SK-N-SH (cell line): Measurements from ENCODE around the gene APOBEC2. TPM values are rescaled to one million over a fixed set of nuclear protein-coding genes. Genes with fewer than 3 reads are reported as not detected.

Source experiments
- CTCF ChIA-PET: fragments of 300-600, 350-600 bp; formaldehyde crosslinking; extraction: SDS; loops from one replicate; lab custom pipeline; 2021; lab: Yijun Ruan, JAX
- POLR2A ChIA-PET: fragments of 350-600 bp; sonication (Branson Sonifier 250); formaldehyde crosslinking; extraction: SDS; loops from one replicate; lab custom pipeline; 2020; ENCODE audit warnings: antibody characterized with exemption, inconsistent platforms; lab: Yijun Ruan, JAX
- DNase-seq: peaks from one replicate; pipeline ENCODE4 v3.0.0; 2012
- H2AFZ ChIP-seq: fragments of 200-600 bp; sonication (generic); 2 replicates; pipeline ENCODE4 v1.8.1; 2016; ENCODE audit warnings: antibody characterized with exemption, mild to moderate bottlenecking, low read depth
- H3F3A ChIP-seq: fragments of 200-600 bp; sonication (generic); replicated peaks from 2 replicates; pipeline ENCODE3; 2016; ENCODE audit warnings: antibody characterized with exemption, mild to moderate bottlenecking; ENCODE audit not compliant: insufficient read depth
- H3K27ac ChIP-seq, 2 experiments: fragments of 200-500 bp in 1 of 2; fragments of 200-600 bp in 1 of 2; sonication (Bioruptor generic) in 1 of 2; sonication (generic), shearing (Covaris generic) in 1 of 2; 2 replicates each; pipeline versions ENCODE4 v1.5.1 to v1.6.1; 2014 to 2016; ENCODE audit warnings: low read depth in 2 of 2, inconsistent platforms in 1 of 2, low read length in 1 of 2, mild to moderate bottlenecking in 1 of 2, mixed read lengths in 1 of 2
- H3K27me3 ChIP-seq: fragments of 200-600 bp; sonication (generic), shearing (Covaris generic); 2 replicates; pipeline ENCODE4 v1.6.1; 2016; ENCODE audit warnings: mixed run types; ENCODE audit not compliant: insufficient read depth
- H3K36me3 ChIP-seq, 2 experiments: fragments of 200-500 bp in 1 of 2; fragments of 200-600 bp in 1 of 2; sonication (Bioruptor generic) in 1 of 2; sonication (generic) in 1 of 2; replicated peaks in 1 of 2; 2 replicates each; pipeline versions ENCODE3 to v1.5.1; 2014 to 2016; ENCODE audit warnings: low read length in 1 of 2, mild to moderate bottlenecking in 1 of 2; ENCODE audit not compliant: insufficient read depth in 2 of 2, control insufficient read depth in 1 of 2
- H3K4me1 ChIP-seq, 2 experiments: fragments of 200-500 bp in 1 of 2; fragments of 200-600 bp in 1 of 2; sonication (Bioruptor generic) in 1 of 2; sonication (generic), shearing (Covaris generic) in 1 of 2; 2 replicates each; pipeline versions ENCODE4 v1.5.1 to v1.6.1; 2014 to 2016; ENCODE audit warnings: low read depth in 1 of 2, low read length in 1 of 2, mixed run types in 1 of 2; ENCODE audit not compliant: insufficient read depth in 2 of 2, control insufficient read depth in 1 of 2
- H3K4me2 ChIP-seq: fragments of 200-600 bp; sonication (generic), shearing (Covaris generic); 2 replicates; pipeline ENCODE4 v1.6.1; 2017; ENCODE audit warnings: mixed run types
- H3K4me3 ChIP-seq, 2 experiments: fragments of 200-500 bp in 1 of 2; fragments of 200-600 bp in 1 of 2; sonication (Bioruptor generic) in 1 of 2; sonication (generic), shearing (Covaris generic) in 1 of 2; 2 replicates each; pipeline versions ENCODE4 v1.5.1 to v1.8.1; 2014 to 2016; ENCODE audit warnings: low read depth in 2 of 2, inconsistent platforms in 1 of 2, low read length in 1 of 2, mild to moderate bottlenecking in 1 of 2, mixed read lengths in 1 of 2, moderate library complexity in 1 of 2
- H3K79me2 ChIP-seq: fragments of 200-600 bp; sonication (generic); 2 replicates; pipeline ENCODE4 v1.8.1; 2017; ENCODE audit warnings: mild to moderate bottlenecking; ENCODE audit not compliant: insufficient read depth
- H3K9ac ChIP-seq: fragments of 200-600 bp; sonication (generic); 2 replicates; pipeline ENCODE4 v1.6.1; 2017; ENCODE audit warnings: mixed run types
- H3K9me2 ChIP-seq: fragments of 200-600 bp; sonication (generic); 2 replicates; pipeline ENCODE4 v1.6.1; 2017; ENCODE audit warnings: mixed run types
- H3K9me3 ChIP-seq: fragments of 200-600 bp; sonication (generic); 2 replicates; pipeline ENCODE4 v1.6.1; 2017; ENCODE audit warnings: mixed run types, mild to moderate bottlenecking, moderate library complexity
- H4K20me1 ChIP-seq: fragments of 200-600 bp; sonication (generic); 2 replicates; pipeline ENCODE4 v1.6.1; 2017; ENCODE audit warnings: mild to moderate bottlenecking, mixed run types; ENCODE audit not compliant: insufficient read depth
- CHD2 ChIP-seq: fragments of 150-350 bp; IDR thresholded peaks from 2 replicates; pipeline ENCODE4 v1.6.1; 2018; ENCODE audit warnings: low read length; ENCODE audit not compliant: partially characterized antibody
- EP300 ChIP-seq, 2 experiments: IDR thresholded peaks; 2 replicates each; pipeline versions ENCODE4 v1.4.0 to v1.6.1; 2012; ENCODE audit warnings: borderline replicate concordance in 1 of 2, low read depth in 1 of 2, low read length in 1 of 2
- EZH2phosphoT487 ChIP-seq: fragments of 200-600 bp; sonication (generic); IDR thresholded peaks from 2 replicates; pipeline ENCODE4 v1.6.1; 2017; ENCODE audit warnings: low read depth, mixed run types, mild to moderate bottlenecking, antibody characterized with exemption, moderate library complexity, borderline replicate concordance
- GABPA ChIP-seq: IDR thresholded peaks from 2 replicates; pipeline ENCODE4 v1.4.0; 2012; ENCODE audit warnings: low read depth, mild to moderate bottlenecking
- GATA2 ChIP-seq: sonication (generic); formaldehyde crosslinking; IDR thresholded peaks from 2 replicates; pipeline ENCODE4 v1.5.0; 2020; ENCODE audit warnings: mild to moderate bottlenecking, missing genetic modification reagents
- IRF3 ChIP-seq: fragments of 150-350 bp; IDR thresholded peaks from 2 replicates; pipeline ENCODE4 v1.6.1; 2016; ENCODE audit warnings: mild to moderate bottlenecking, low read depth, low read length
- MXI1 ChIP-seq: IDR thresholded peaks from 2 replicates; pipeline ENCODE4 v1.6.1; 2012; ENCODE audit warnings: mild to moderate bottlenecking, low read depth, low read length, improper control_type of control experiment
- POLR2AphosphoS5 ChIP-seq: IDR thresholded peaks from 2 replicates; pipeline ENCODE4 v1.6.1; 2012; ENCODE audit warnings: low read depth, low read length
- SMC3 ChIP-seq: IDR thresholded peaks from 2 replicates; pipeline ENCODE4 v1.6.1; 2012; ENCODE audit warnings: low read depth, low read length, improper control_type of control experiment
- TAF1 ChIP-seq: IDR thresholded peaks from 2 replicates; pipeline ENCODE4 v1.6.1; 2012; ENCODE audit warnings: low read depth, mild to moderate bottlenecking, low read length, moderate library complexity, borderline replicate concordance
- TCF12 ChIP-seq: IDR thresholded peaks from 2 replicates; pipeline ENCODE4 v1.4.0; 2012
- TEAD4 ChIP-seq: IDR thresholded peaks from 2 replicates; pipeline ENCODE4 v1.4.0; 2012; ENCODE audit warnings: mild to moderate bottlenecking, borderline replicate concordance; ENCODE audit not compliant: insufficient read depth
- YY1 ChIP-seq: IDR thresholded peaks from 2 replicates; pipeline ENCODE4 v1.4.0; 2012; ENCODE audit warnings: low read depth, mild to moderate bottlenecking
- WGBS: methylation state at CpG from one replicate; pipeline ENCODE4 v1.1.6; 2017; ENCODE audit warnings: low lambda C conversion rate; 5-methylcytosine and 5-hydroxymethylcytosine counted together
- polyA plus RNA-seq, 3 experiments: library from polyadenylated mRNA; depleted of rRNA; stranded (reverse); fragments of >200 nt; gene quantifications; 2 replicates each; pipeline ENCODE4 v1.2.3, GENCODE V29; 2012
- TF ChIP-seq, protein P1 (sequence below): IDR thresholded peaks from 2 replicates; pipeline ENCODE4 v1.4.0; 2012; ENCODE audit warnings: low read depth, borderline replicate concordance
- TF ChIP-seq, protein P2 (sequence below): fragments of 200-600 bp; sonication (generic); IDR thresholded peaks from 2 replicates; pipeline ENCODE4 v1.6.1; 2017; ENCODE audit warnings: antibody characterized with exemption, mild to moderate bottlenecking, moderate library complexity

Gene APOBEC2
- polyA plus RNA-seq, 1 of the 3 experiments (the other 2 are of a cell fraction): not detected

- Histone ChIP-seq H3K4me3 (no peak overlapping the region), H3K9me3 (no peaks in the 10 kb centered on the region), H4K20me1 (no peaks in the 10 kb centered on the region), H3K4me1 (peaks cover 0 to 14% of the 10 kb centered on the region in 2 experiments; a peak in 2 of 4 replicates), H3K27me3 (no peaks in the 10 kb centered on the region), H3F3A (no peaks in the 10 kb centered on the region), H3K9me2 (no peaks in the 10 kb centered on the region), H3K27ac (no peak overlapping the region), H2AFZ (no peak overlapping the region), H3K36me3 (no peaks in the 10 kb centered on the region), H3K4me2 (no peak overlapping the region), H3K79me2 (no peaks in the 10 kb centered on the region), H3K9ac (no peak overlapping the region)
- POLR2A ChIA-PET: no interaction called here
- no peak for TF ChIP-seq MXI1
- TF ChIP-seq IRF3: no peak
- no peak for TF ChIP-seq SMC3
- no peak for TF ChIP-seq GABPA
- TF ChIP-seq POLR2AphosphoS5: no peak
- TF ChIP-seq YY1: no peak
- no peak for TF ChIP-seq EP300 (IDR thresholded peaks at IDR 0.05; ENCODE audit: borderline replicate concordance in 1 of 2, low read depth in 1 of 2, low read length in 1 of 2)
- TF ChIP-seq GATA2: no peak
- TF ChIP-seq TEAD4: no peak
- TF ChIP-seq CHD2: no peak
- TF ChIP-seq TAF1: no peak
- no peak for TF ChIP-seq TCF12
- TF ChIP-seq, protein P1, sequence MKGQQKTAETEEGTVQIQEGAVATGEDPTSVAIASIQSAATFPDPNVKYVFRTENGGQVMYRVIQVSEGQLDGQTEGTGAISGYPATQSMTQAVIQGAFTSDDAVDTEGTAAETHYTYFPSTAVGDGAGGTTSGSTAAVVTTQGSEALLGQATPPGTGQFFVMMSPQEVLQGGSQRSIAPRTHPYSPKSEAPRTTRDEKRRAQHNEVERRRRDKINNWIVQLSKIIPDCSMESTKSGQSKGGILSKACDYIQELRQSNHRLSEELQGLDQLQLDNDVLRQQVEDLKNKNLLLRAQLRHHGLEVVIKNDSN: no peak
- TF ChIP-seq EZH2phosphoT487: no peak
- TF ChIP-seq, protein P2, sequence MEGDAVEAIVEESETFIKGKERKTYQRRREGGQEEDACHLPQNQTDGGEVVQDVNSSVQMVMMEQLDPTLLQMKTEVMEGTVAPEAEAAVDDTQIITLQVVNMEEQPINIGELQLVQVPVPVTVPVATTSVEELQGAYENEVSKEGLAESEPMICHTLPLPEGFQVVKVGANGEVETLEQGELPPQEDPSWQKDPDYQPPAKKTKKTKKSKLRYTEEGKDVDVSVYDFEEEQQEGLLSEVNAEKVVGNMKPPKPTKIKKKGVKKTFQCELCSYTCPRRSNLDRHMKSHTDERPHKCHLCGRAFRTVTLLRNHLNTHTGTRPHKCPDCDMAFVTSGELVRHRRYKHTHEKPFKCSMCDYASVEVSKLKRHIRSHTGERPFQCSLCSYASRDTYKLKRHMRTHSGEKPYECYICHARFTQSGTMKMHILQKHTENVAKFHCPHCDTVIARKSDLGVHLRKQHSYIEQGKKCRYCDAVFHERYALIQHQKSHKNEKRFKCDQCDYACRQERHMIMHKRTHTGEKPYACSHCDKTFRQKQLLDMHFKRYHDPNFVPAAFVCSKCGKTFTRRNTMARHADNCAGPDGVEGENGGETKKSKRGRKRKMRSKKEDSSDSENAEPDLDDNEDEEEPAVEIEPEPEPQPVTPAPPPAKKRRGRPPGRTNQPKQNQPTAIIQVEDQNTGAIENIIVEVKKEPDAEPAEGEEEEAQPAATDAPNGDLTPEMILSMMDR: no peak
- WGBS: no CpG with 5 or more reads among the region's 1 CpG
- CTCF ChIA-PET: interaction anchor here (1.4 to 1.9 kb wide), 3 partner anchors 10 to 23 kb away, joined by 3 to 11 read pairs (median 3); no protein-coding TSS in a partner anchor
- DNase-seq: no peak
These were observed 35.3 kb upstream of the APOBEC2 start for GRCh38 chr6:41017663-41018062.
